Measurements from ENCODE around the gene RPL31. TPM values are rescaled to one million over a fixed set of nuclear protein-coding genes. Genes with fewer than 3 reads are reported as not detected.
A peak's percentile ranks its signal among the peaks of the same experiment; 100 is the strongest.

Gene RPL31
- total RNA-seq, 1 donor from 2014 or later: 1,159 TPM

GRCh38 chr2:101012054-101012705 lies 10.1 kb downstream of the RPL31 start:
- no peaks in the 10 kb centered on the region for H3K9me3 Mint-ChIP-seq
- intact Hi-C loops (cut with micrococcal nuclease): loop anchor here (1.0 to 5.0 kb wide), 2 partner anchors 193 to 260 kb away; no protein-coding TSS in a partner anchor
- H3K27ac Mint-ChIP-seq: peak overlapping the region; percentile 65
- no peak overlapping the region for H3K4me3 Mint-ChIP-seq
- H3K27me3 Mint-ChIP-seq: no peaks in the 10 kb centered on the region
- H3K4me1 Mint-ChIP-seq: peaks cover 25% of the 10 kb centered on the region
- no peak for DNase-seq
- H3K36me3 Mint-ChIP-seq (ENCODE audit: low read depth): peaks cover 63% of the 10 kb centered on the region

- DNase-seq: peak; percentile 84
- intact Hi-C loops (cut with micrococcal nuclease): loop anchor here (1.0 to 5.0 kb wide), 2 partner anchors 193 to 260 kb away; no protein-coding TSS in a partner anchor
- Mint-ChIP-seq H3K36me3 (ENCODE audit: low read depth) (peaks cover 59% of the 10 kb centered on the region), H3K27ac (peak overlapping the region; percentile 64), H3K9me3 (no peaks in the 10 kb centered on the region), H3K4me3 (no peak overlapping the region), H3K27me3 (no peaks in the 10 kb centered on the region), H3K4me1 (peaks cover 22% of the 10 kb centered on the region)
These were observed 10.7 kb downstream of the RPL31 start for GRCh38 chr2:101012706-101013181.

GRCh38 chr2:101014264-101014857 lies 12.3 kb downstream of the RPL31 start:
- Mint-ChIP-seq H3K9me3 (no peaks in the 10 kb centered on the region), H3K4me3 (no peak overlapping the region), H3K36me3 (ENCODE audit: low read depth) (peaks cover 54% of the 10 kb centered on the region), H3K27ac (no peak overlapping the region), H3K4me1 (peaks cover 18% of the 10 kb centered on the region), H3K27me3 (no peaks in the 10 kb centered on the region)
- no peak for DNase-seq
- intact Hi-C loops (cut with micrococcal nuclease): loop anchor here (5.0 kb wide), 1 partner anchor 258 kb away; no protein-coding TSS in a partner anchor

- peaks cover 41% of the 10 kb centered on the region for H3K36me3 Mint-ChIP-seq (ENCODE audit: low read depth)
- no peak for DNase-seq
- H3K4me3 Mint-ChIP-seq: no peak overlapping the region
- H3K27me3 Mint-ChIP-seq: no peaks in the 10 kb centered on the region
- peaks cover 10% of the 10 kb centered on the region for H3K4me1 Mint-ChIP-seq
- no peak overlapping the region for H3K27ac Mint-ChIP-seq
- intact Hi-C loops (cut with micrococcal nuclease): no loop called here
- H3K9me3 Mint-ChIP-seq: no peaks in the 10 kb centered on the region
These were observed 15.3 kb downstream of the RPL31 start for GRCh38 chr2:101017371-101017770.

- intact Hi-C loops (cut with micrococcal nuclease): no loop called here
- peaks cover 31% of the 10 kb centered on the region for H3K36me3 Mint-ChIP-seq (ENCODE audit: low read depth)
- H3K4me1 Mint-ChIP-seq: peaks cover 3% of the 10 kb centered on the region
- no peak overlapping the region for H3K4me3 Mint-ChIP-seq
- no peak overlapping the region for H3K27ac Mint-ChIP-seq
- no peaks in the 10 kb centered on the region for H3K27me3 Mint-ChIP-seq
- DNase-seq: no peak
- no peaks in the 10 kb centered on the region for H3K9me3 Mint-ChIP-seq
These were observed 16.8 kb downstream of the RPL31 start for GRCh38 chr2:101018934-101019333.

GRCh38 chr2:101022221-101022620 lies 20.1 kb downstream of the RPL31 start:
- peaks cover 3% of the 10 kb centered on the region for H3K4me1 Mint-ChIP-seq
- no peaks in the 10 kb centered on the region for H3K27me3 Mint-ChIP-seq
- no peak overlapping the region for H3K27ac Mint-ChIP-seq
- DNase-seq: no peak
- H3K36me3 Mint-ChIP-seq (ENCODE audit: low read depth): peaks cover 20% of the 10 kb centered on the region
- H3K9me3 Mint-ChIP-seq: no peaks in the 10 kb centered on the region
- intact Hi-C loops (cut with micrococcal nuclease): no loop called here
- no peak overlapping the region for H3K4me3 Mint-ChIP-seq

GRCh38 chr2:101023327-101024107 lies 21.4 kb downstream of the RPL31 start:
- Mint-ChIP-seq H3K27ac (no peak overlapping the region), H3K4me1 (peaks cover 3% of the 10 kb centered on the region), H3K4me3 (no peak overlapping the region), H3K27me3 (no peaks in the 10 kb centered on the region), H3K36me3 (ENCODE audit: low read depth) (peaks cover 16% of the 10 kb centered on the region), H3K9me3 (no peaks in the 10 kb centered on the region)
- intact Hi-C loops (cut with micrococcal nuclease): no loop called here
- no peak for DNase-seq

- Mint-ChIP-seq H3K27me3 (no peaks in the 10 kb centered on the region), H3K4me3 (no peak overlapping the region), H3K27ac (no peak overlapping the region), H3K4me1 (no peaks in the 10 kb centered on the region), H3K36me3 (ENCODE audit: low read depth) (peaks cover 10% of the 10 kb centered on the region), H3K9me3 (no peaks in the 10 kb centered on the region)
- DNase-seq: no peak
- intact Hi-C loops (cut with micrococcal nuclease): no loop called here
These were observed 23.5 kb downstream of the RPL31 start for GRCh38 chr2:101025561-101025960.

GRCh38 chr2:101026253-101026701 lies 24.2 kb downstream of the RPL31 start:
- Mint-ChIP-seq H3K27me3 (no peaks in the 10 kb centered on the region), H3K27ac (no peak overlapping the region), H3K4me1 (no peaks in the 10 kb centered on the region), H3K9me3 (no peaks in the 10 kb centered on the region), H3K36me3 (ENCODE audit: low read depth) (peaks cover 5% of the 10 kb centered on the region), H3K4me3 (no peak overlapping the region)
- DNase-seq: no peak
- intact Hi-C loops (cut with micrococcal nuclease): no loop called here

- H3K4me3 Mint-ChIP-seq: no peak overlapping the region
- H3K9me3 Mint-ChIP-seq: no peaks in the 10 kb centered on the region
- peaks cover 4% of the 10 kb centered on the region for H3K36me3 Mint-ChIP-seq (ENCODE audit: low read depth)
- H3K27me3 Mint-ChIP-seq: no peaks in the 10 kb centered on the region
- no peak for DNase-seq
- intact Hi-C loops (cut with micrococcal nuclease): no loop called here
- H3K27ac Mint-ChIP-seq: no peak overlapping the region
- no peaks in the 10 kb centered on the region for H3K4me1 Mint-ChIP-seq
These were observed 24.9 kb downstream of the RPL31 start for GRCh38 chr2:101026923-101027469.

- no peak overlapping the region for H3K4me3 Mint-ChIP-seq
These were observed 25.8 kb downstream of the RPL31 start for GRCh38 chr2:101027852-101028251.

GRCh38 chr2:101030866-101031554 lies 28.9 kb downstream of the RPL31 start:
- no peak overlapping the region for H3K4me3 Mint-ChIP-seq
- intact Hi-C loops (cut with micrococcal nuclease): no loop called here
- no peak overlapping the region for H3K27ac Mint-ChIP-seq
- DNase-seq: no peak
- no peaks in the 10 kb centered on the region for H3K4me1 Mint-ChIP-seq
- no peaks in the 10 kb centered on the region for H3K27me3 Mint-ChIP-seq
- no peaks in the 10 kb centered on the region for H3K36me3 Mint-ChIP-seq (ENCODE audit: low read depth)
- no peaks in the 10 kb centered on the region for H3K9me3 Mint-ChIP-seq

More at GRCh38 chr2:101027852-101028251, 25.8 kb downstream of the RPL31 start:
- no peak overlapping the region for H3K27ac Mint-ChIP-seq
- peaks cover 3% of the 10 kb centered on the region for H3K36me3 Mint-ChIP-seq (ENCODE audit: low read depth)
- H3K27me3 Mint-ChIP-seq: no peaks in the 10 kb centered on the region
- intact Hi-C loops (cut with micrococcal nuclease): no loop called here
- no peak for DNase-seq
- H3K9me3 Mint-ChIP-seq: no peaks in the 10 kb centered on the region
- no peaks in the 10 kb centered on the region for H3K4me1 Mint-ChIP-seq

GRCh38 chr2:101032084-101032776 lies 30.1 kb downstream of the RPL31 start:
- H3K4me1 Mint-ChIP-seq: no peaks in the 10 kb centered on the region
- DNase-seq: no peak
- H3K4me3 Mint-ChIP-seq: no peak overlapping the region
- H3K27me3 Mint-ChIP-seq: no peaks in the 10 kb centered on the region
- intact Hi-C loops (cut with micrococcal nuclease): no loop called here
- no peaks in the 10 kb centered on the region for H3K9me3 Mint-ChIP-seq
- H3K27ac Mint-ChIP-seq: no peak overlapping the region
- no peaks in the 10 kb centered on the region for H3K36me3 Mint-ChIP-seq (ENCODE audit: low read depth)
